Hepatocyte (in vitro differentiated cells): Measurements from ENCODE around the gene KRTAP10-8.

Experiments
- EZH2 ChIP-seq: fragments of 200-600 bp; sonication (generic); IDR thresholded peaks from 2 replicates; pipeline ENCODE4 v1.6.1; 2016; ENCODE audit warnings: antibody characterized with exemption, mild to moderate bottlenecking, borderline replicate concordance
- EZH2phosphoT487 ChIP-seq: fragments of 200-600 bp; sonication (generic); IDR thresholded peaks from one replicate; pipeline ENCODE4 v1.6.1; 2018; ENCODE audit warnings: antibody characterized with exemption, mild to moderate bottlenecking, low read depth, moderate library complexity; ENCODE audit not compliant: unreplicated experiment, severe bottlenecking
- TF ChIP-seq, protein P1 (sequence below): fragments of 200-600 bp; sonication (generic); IDR thresholded peaks from 2 replicates; pipeline ENCODE4 v1.5.1; 2016; ENCODE audit warnings: antibody characterized with exemption, mild to moderate bottlenecking; ENCODE audit not compliant: poor library complexity

DNA sequence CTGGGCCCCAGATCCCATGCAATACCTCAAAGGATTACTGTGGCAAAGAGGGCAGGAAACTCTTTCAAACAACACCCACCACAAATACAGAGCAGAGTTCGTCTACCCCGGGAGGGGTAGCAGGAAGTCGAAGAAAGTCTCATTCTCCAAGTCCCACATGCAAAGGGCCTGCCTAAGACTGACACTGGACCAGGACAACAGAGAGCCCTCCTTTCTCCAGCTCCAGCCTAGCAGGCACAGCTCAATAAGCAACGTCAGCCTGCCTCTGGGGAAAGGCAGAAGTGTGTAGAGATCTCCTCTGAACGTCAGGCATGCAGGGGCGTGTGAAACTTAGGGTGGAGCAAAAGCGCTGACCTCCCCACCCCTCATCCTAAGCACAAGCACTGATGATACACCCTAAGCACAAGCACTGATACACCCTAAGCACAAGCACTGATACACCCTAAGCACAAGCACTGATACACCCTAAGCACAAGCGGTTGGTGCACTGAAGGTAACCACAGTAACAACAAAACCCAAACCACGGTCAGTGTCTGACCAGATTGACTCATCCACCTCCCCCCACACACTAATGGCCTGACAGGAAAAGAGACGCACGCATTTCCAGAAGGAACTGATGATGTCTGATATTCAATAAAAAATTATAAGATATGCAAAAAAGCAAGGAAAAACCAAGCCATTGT is 47.2 kb downstream of the KRTAP10-8 start:
- TF ChIP-seq, protein P1, sequence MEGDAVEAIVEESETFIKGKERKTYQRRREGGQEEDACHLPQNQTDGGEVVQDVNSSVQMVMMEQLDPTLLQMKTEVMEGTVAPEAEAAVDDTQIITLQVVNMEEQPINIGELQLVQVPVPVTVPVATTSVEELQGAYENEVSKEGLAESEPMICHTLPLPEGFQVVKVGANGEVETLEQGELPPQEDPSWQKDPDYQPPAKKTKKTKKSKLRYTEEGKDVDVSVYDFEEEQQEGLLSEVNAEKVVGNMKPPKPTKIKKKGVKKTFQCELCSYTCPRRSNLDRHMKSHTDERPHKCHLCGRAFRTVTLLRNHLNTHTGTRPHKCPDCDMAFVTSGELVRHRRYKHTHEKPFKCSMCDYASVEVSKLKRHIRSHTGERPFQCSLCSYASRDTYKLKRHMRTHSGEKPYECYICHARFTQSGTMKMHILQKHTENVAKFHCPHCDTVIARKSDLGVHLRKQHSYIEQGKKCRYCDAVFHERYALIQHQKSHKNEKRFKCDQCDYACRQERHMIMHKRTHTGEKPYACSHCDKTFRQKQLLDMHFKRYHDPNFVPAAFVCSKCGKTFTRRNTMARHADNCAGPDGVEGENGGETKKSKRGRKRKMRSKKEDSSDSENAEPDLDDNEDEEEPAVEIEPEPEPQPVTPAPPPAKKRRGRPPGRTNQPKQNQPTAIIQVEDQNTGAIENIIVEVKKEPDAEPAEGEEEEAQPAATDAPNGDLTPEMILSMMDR = no peak
- TF ChIP-seq EZH2phosphoT487 = no peak
- no peak for TF ChIP-seq EZH2
